DOHH2 (cell line): ENCODE results near the gene SMARCB1.

Experiments
- EZH2phosphoT487 ChIP-seq: fragments of 200-600 bp; sonication (generic); IDR thresholded peaks from 2 replicates; pipeline ENCODE4 v1.6.1; 2017; ENCODE audit warnings: borderline replicate concordance, mild to moderate bottlenecking, antibody characterized with exemption, low read length, moderate library complexity, mixed read lengths
- TF ChIP-seq, protein P1 (sequence below): fragments of 200-600 bp; sonication (generic); IDR thresholded peaks from one replicate; pipeline ENCODE4 v1.5.1; 2014; ENCODE audit warnings: antibody characterized with exemption, mild to moderate bottlenecking, low read depth, low read length; ENCODE audit not compliant: poor library complexity, severe bottlenecking

DNA sequence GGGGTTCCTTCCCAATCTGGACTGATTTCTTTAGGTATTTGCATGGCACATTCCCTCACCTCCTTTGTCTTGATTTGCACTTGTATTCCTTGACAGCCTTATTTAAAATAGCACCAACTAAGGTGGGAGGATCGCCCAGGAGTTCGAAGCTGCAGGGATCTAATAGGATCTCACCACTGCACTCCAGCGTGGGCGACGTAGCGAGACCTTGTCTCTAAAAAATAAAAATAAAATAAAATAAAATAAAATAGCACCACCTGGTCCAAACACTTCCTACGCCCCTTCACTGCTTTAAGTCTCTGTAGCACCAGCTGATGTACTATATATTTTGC, 71.7 kb downstream of the SMARCB1 start:
- TF ChIP-seq, protein P1, sequence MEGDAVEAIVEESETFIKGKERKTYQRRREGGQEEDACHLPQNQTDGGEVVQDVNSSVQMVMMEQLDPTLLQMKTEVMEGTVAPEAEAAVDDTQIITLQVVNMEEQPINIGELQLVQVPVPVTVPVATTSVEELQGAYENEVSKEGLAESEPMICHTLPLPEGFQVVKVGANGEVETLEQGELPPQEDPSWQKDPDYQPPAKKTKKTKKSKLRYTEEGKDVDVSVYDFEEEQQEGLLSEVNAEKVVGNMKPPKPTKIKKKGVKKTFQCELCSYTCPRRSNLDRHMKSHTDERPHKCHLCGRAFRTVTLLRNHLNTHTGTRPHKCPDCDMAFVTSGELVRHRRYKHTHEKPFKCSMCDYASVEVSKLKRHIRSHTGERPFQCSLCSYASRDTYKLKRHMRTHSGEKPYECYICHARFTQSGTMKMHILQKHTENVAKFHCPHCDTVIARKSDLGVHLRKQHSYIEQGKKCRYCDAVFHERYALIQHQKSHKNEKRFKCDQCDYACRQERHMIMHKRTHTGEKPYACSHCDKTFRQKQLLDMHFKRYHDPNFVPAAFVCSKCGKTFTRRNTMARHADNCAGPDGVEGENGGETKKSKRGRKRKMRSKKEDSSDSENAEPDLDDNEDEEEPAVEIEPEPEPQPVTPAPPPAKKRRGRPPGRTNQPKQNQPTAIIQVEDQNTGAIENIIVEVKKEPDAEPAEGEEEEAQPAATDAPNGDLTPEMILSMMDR = no peak
- TF ChIP-seq EZH2phosphoT487 = no peak
